GM18861 (cell line): Measurements from ENCODE around the gene PHF2.

Source experiments
- ATAC-seq: cut with Tn5 transposase; IDR thresholded peaks from one replicate; pipeline ENCODE4 v1.9.1; 2021; ENCODE audit not compliant: unreplicated experiment

The PHF2 gene

GRCh38 chr9:93676310-93677047 lies 100.1 kb downstream of the PHF2 start:
- no peak for ATAC-seq

GRCh38 chr9:93677048-93677571 lies 100.7 kb downstream of the PHF2 start:
- no peak for ATAC-seq

- ATAC-seq: no peak
Observed at GRCh38 chr9:93677641-93678136, 101.3 kb downstream of the PHF2 start.

GRCh38 chr9:93678199-93679019 lies 102.0 kb downstream of the PHF2 start:
- ATAC-seq: no peak

- ATAC-seq: no peak
Observed at GRCh38 chr9:93679536-93680442, 103.4 kb downstream of the PHF2 start.

GRCh38 chr9:93680443-93681268 lies 104.3 kb downstream of the PHF2 start:
- ATAC-seq: no peak

- ATAC-seq: no peak
Observed at GRCh38 chr9:93681269-93682154, 105.1 kb downstream of the PHF2 start.

GRCh38 chr9:93682155-93682968 lies 106.0 kb downstream of the PHF2 start:
- ATAC-seq: no peak

GRCh38 chr9:93683331-93684134 lies 107.1 kb downstream of the PHF2 start:
- ATAC-seq: no peak

- ATAC-seq: no peak
Observed at GRCh38 chr9:93684161-93684765, 107.9 kb downstream of the PHF2 start.

GRCh38 chr9:93684806-93685543 lies 108.6 kb downstream of the PHF2 start:
- ATAC-seq: no peak

GRCh38 chr9:93686127-93686879 lies 109.9 kb downstream of the PHF2 start:
- ATAC-seq: no peak

- no peak for ATAC-seq
Observed at GRCh38 chr9:93686880-93687236, 110.5 kb downstream of the PHF2 start.

- no peak for ATAC-seq
Observed at GRCh38 chr9:93690618-93691017, 114.2 kb downstream of the PHF2 start.

GRCh38 chr9:93693129-93693528 lies 116.7 kb downstream of the PHF2 start:
- no peak for ATAC-seq
